HepG2 (cell line): Measurements from ENCODE around the gene PTPA. TPM values are rescaled to one million over a fixed set of nuclear protein-coding genes. Genes with fewer than 3 reads are reported as not detected.

Source experiments
- ATF4 ChIP-seq, 2 experiments: fragments of 450-650 bp in 1 of 2; sonication (generic) in 1 of 2; formaldehyde crosslinking; IDR thresholded peaks; 2 replicates each; pipeline versions ENCODE4 v1.5.0 to v1.8.0; 2020 to 2022; ENCODE audit warnings: mild to moderate bottlenecking in 1 of 2, missing genetic modification reagents in 1 of 2
- BHLHE40 ChIP-seq: IDR thresholded peaks from 2 replicates; pipeline ENCODE4 v1.6.1; 2011; ENCODE audit warnings: low read length, improper control_type of control experiment
- FOSL2 ChIP-seq: sonication (generic); formaldehyde crosslinking; IDR thresholded peaks from 2 replicates; pipeline ENCODE4 v1.4.0; 2020; ENCODE audit warnings: missing genetic modification reagents
- FOXA3 ChIP-seq: IDR thresholded peaks from 2 replicates; pipeline ENCODE4 v1.6.1; 2016; ENCODE audit warnings: missing genetic modification reagents, missing compliant biosample characterization
- GATAD2A ChIP-seq: IDR thresholded peaks from 2 replicates; pipeline ENCODE4 v1.6.1; 2016
- NFYB ChIP-seq: sonication (generic); formaldehyde crosslinking; IDR thresholded peaks from 2 replicates; pipeline ENCODE4 v1.4.0; 2020; ENCODE audit warnings: missing genetic modification reagents
- NONO ChIP-seq, 2 experiments: fragments of 450-650 bp in 1 of 2; sonication (generic) in 1 of 2; formaldehyde crosslinking in 1 of 2; IDR thresholded peaks in 1 of 2; conservative IDR thresholded peaks in 1 of 2; 2 replicates each; pipeline versions ENCODE4 v1.6.1 to v1.8.0; 2017 to 2022; ENCODE audit warnings: mild to moderate bottlenecking in 1 of 2, missing genetic modification reagents in 1 of 2, moderate library complexity in 1 of 2
- NRL ChIP-seq: sonication (generic); formaldehyde crosslinking; IDR thresholded peaks from 2 replicates; pipeline ENCODE4 v1.5.0; 2020; ENCODE audit warnings: missing genetic modification reagents, mild to moderate bottlenecking, moderate library complexity, borderline replicate concordance
- PBX2 ChIP-seq: IDR thresholded peaks from 2 replicates; pipeline ENCODE4 v1.6.1; 2016; ENCODE audit warnings: control low read depth
- PRPF4 ChIP-seq: fragments of 200-400 bp; formaldehyde crosslinking; IDR thresholded peaks from 2 replicates; pipeline ENCODE4 v1.6.1; 2016; ENCODE audit warnings: low read length, low read depth; ENCODE audit not compliant: poor library complexity, severe bottlenecking
- SNRNP70 ChIP-seq: fragments of 200-400 bp; formaldehyde crosslinking; IDR thresholded peaks from 2 replicates; pipeline ENCODE4 v1.6.1; 2017; ENCODE audit warnings: mild to moderate bottlenecking, low read depth, low read length, moderate library complexity
- TFDP2 ChIP-seq: sonication (generic); formaldehyde crosslinking; IDR thresholded peaks from 2 replicates; pipeline ENCODE4 v1.4.0; 2020; ENCODE audit warnings: missing genetic modification reagents
- U2AF1 ChIP-seq: fragments of 200-400 bp; formaldehyde crosslinking; optimal IDR thresholded peaks from 2 replicates; pipeline ENCODE3; 2017; ENCODE audit warnings: mild to moderate bottlenecking, low read depth, low read length
- ZFAT ChIP-seq: sonication (generic); formaldehyde crosslinking; conservative IDR thresholded peaks from 2 replicates; pipeline ENCODE4 v1.8.1; 2023; ENCODE audit warnings: missing genetic modification reagents, inconsistent platforms
- ZNF124 ChIP-seq: sonication (generic); formaldehyde crosslinking; IDR thresholded peaks from 2 replicates; pipeline ENCODE4 v1.4.0; 2020; ENCODE audit warnings: missing genetic modification reagents
- ZNF205 ChIP-seq: IDR thresholded peaks from 2 replicates; pipeline ENCODE4 v1.6.1; 2018; ENCODE audit warnings: missing biosample characterization, missing genetic modification reagents
- ZNF414 ChIP-seq: sonication (generic); formaldehyde crosslinking; IDR thresholded peaks from 2 replicates; pipeline ENCODE4 v1.5.0; 2020; ENCODE audit warnings: missing genetic modification reagents
- ZNF7 ChIP-seq: IDR thresholded peaks from 2 replicates; pipeline ENCODE4 v1.6.1; 2016; ENCODE audit warnings: missing biosample characterization, missing genetic modification reagents
- ZNF782 ChIP-seq: sonication (generic); formaldehyde crosslinking; IDR thresholded peaks from 2 replicates; pipeline ENCODE4 v1.4.0; 2020; ENCODE audit warnings: missing genetic modification reagents, mild to moderate bottlenecking, borderline replicate concordance
- ZSCAN5A ChIP-seq: sonication (generic); formaldehyde crosslinking; IDR thresholded peaks from 2 replicates; pipeline ENCODE4 v1.8.0; 2022; ENCODE audit warnings: mild to moderate bottlenecking, missing genetic modification reagents, borderline replicate concordance
- polyA plus RNA-seq, 8 experiments: library from polyadenylated mRNA; depleted of rRNA in 3 of 8; stranded (reverse) in 7 of 8; unstranded in 1 of 8; fragments of >200 nt; fragmentation: Illumina TruSeq in 4 of 8; extraction: Trizol in 4 of 8; gene quantifications; 2 replicates each; pipeline versions ENCODE4 v1.2.1 to v1.2.3, GENCODE V29; 2011 to 2016; ENCODE audit warnings: low read depth in 4 of 8, missing spikeins in 1 of 8, mixed read lengths in 1 of 8; ENCODE audit not compliant: insufficient read depth in 1 of 8
- total RNA-seq, 5 experiments: library from RNA; depleted of rRNA; stranded (reverse); fragments of >200 nt; fragmentation: Illumina TruSeq; extraction: Trizol; gene quantifications; 2 replicates each; pipeline ENCODE4 v1.2.3, GENCODE V29; 2016; ENCODE audit warnings: low read depth in 1 of 5
- TF ChIP-seq, protein P1 (sequence below): sonication (generic); formaldehyde crosslinking; IDR thresholded peaks from 2 replicates; pipeline ENCODE4 v1.4.0; 2020; ENCODE audit warnings: mild to moderate bottlenecking, missing genetic modification reagents

Gene PTPA
- total and polyA plus RNA-seq, 2 of the 13 experiments (the other 11 are each of a cell fraction or from before 2014, with no cell fraction given): 79.3 to 105 TPM

DNA sequence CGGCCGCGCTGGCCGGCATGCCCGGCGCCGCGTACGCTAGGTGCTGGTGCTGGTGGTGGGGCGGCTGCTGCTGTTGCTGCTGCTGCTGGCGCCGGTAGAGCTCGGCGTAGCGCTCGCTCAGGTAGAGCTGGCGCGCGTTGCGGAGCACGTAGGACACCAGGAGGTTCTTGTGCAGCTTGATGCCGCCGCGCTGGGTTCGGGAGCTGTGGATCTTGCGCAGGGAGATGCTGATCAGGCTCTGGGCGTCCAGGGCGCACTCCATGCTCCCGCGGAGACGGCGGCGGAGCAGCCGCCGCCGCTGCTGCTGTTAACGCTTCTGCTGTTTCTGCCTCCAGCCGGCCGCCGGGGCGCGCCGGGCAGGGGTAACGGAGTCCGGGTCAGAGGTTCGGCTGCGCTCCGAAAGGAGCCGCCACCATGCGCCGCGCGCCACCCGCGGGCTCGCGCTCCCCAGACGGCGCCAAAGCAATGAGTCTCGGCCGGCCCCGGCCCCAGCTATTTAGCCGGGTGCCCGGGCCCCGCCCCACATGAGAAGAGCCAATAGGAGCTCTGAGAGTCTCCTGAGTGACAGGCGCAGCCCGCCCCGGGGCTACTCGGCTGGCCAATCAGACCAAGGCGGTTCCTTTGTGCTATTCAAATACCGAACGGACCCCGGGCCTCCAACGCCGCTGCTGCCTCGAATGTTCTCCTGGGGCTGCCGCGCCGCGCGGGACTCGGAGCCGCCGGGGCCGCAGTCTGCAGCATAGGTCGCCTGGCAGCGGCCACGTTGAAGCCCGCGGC lies 66.8 kb downstream of the PTPA start, which contains the start of gene IER5L (continued):
- TF ChIP-seq NRL (CRISPR knock-in tag) (peak; percentile 70; the same call in 1 of the 2 replicates), PRPF4 (no peak), ZNF205 (CRISPR knock-in tag) (no peak), SNRNP70 (no peak), ZNF124 (CRISPR knock-in tag) (peak; percentile 27; the same call in 1 of the 2 replicates), NONO (IDR thresholded peaks at IDR 0.05) (no peak), NONO (CRISPR knock-in tag; conservative IDR thresholded peaks at IDR 0.05) (peak; percentile 54; the same call in 1 of the 2 replicates), ZSCAN5A (CRISPR knock-in tag) (peak; percentile 76; the same call in 1 of the 2 replicates), BHLHE40 (no peak), ATF4 (CRISPR knock-in tag; IDR thresholded peaks at IDR 0.05) (peak in 1 of 2 experiments; percentile 68; a peak in 2 of 4 replicates), TFDP2 (CRISPR knock-in tag) (peak; percentile 96), ZNF414 (CRISPR knock-in tag) (peak; percentile 35; the same call in 1 of the 2 replicates), U2AF1 (no peak), ZFAT (CRISPR knock-in tag) (peak; percentile 70), FOXA3 (CRISPR knock-in tag) (no peak; the same call in 1 of the 2 replicates), GATAD2A (CRISPR knock-in tag) (no peak), ZNF7 (CRISPR knock-in tag) (no peak), NFYB (CRISPR knock-in tag) (peak; percentile 99), ZNF782 (CRISPR knock-in tag) (no peak), PBX2 (CRISPR knock-in tag) (peak; percentile 97), FOSL2 (CRISPR knock-in tag) (no peak; the same call in 1 of the 2 replicates)
- TF ChIP-seq, protein P1, sequence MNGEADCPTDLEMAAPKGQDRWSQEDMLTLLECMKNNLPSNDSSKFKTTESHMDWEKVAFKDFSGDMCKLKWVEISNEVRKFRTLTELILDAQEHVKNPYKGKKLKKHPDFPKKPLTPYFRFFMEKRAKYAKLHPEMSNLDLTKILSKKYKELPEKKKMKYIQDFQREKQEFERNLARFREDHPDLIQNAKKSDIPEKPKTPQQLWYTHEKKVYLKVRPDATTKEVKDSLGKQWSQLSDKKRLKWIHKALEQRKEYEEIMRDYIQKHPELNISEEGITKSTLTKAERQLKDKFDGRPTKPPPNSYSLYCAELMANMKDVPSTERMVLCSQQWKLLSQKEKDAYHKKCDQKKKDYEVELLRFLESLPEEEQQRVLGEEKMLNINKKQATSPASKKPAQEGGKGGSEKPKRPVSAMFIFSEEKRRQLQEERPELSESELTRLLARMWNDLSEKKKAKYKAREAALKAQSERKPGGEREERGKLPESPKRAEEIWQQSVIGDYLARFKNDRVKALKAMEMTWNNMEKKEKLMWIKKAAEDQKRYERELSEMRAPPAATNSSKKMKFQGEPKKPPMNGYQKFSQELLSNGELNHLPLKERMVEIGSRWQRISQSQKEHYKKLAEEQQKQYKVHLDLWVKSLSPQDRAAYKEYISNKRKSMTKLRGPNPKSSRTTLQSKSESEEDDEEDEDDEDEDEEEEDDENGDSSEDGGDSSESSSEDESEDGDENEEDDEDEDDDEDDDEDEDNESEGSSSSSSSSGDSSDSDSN (CRISPR knock-in tag): peak; percentile 94
